HepG2 (cell line): ENCODE results near the gene CUL9. TPM values are rescaled to one million over a fixed set of nuclear protein-coding genes. Genes with fewer than 3 reads are reported as not detected.
A peak's percentile ranks its signal among the peaks of the same experiment; 100 is the strongest.

Source experiments
- ATF1 ChIP-seq: IDR thresholded peaks from 2 replicates; pipeline ENCODE4 v1.6.1; 2016; ENCODE audit warnings: mild to moderate bottlenecking, control low read depth
- IRX3 ChIP-seq: sonication (generic); formaldehyde crosslinking; IDR thresholded peaks from 2 replicates; pipeline ENCODE4 v1.8.1; 2023; ENCODE audit warnings: mild to moderate bottlenecking, low read depth, missing genetic modification reagents, borderline replicate concordance
- MEIS1 ChIP-seq: sonication (generic); formaldehyde crosslinking; IDR thresholded peaks from 2 replicates; pipeline ENCODE4 v1.9.0; 2021; ENCODE audit warnings: mild to moderate bottlenecking, missing genetic modification reagents, moderate library complexity, borderline replicate concordance
- NFAT5 ChIP-seq: sonication (generic); formaldehyde crosslinking; IDR thresholded peaks from 2 replicates; pipeline ENCODE4 v1.4.0; 2020; ENCODE audit warnings: missing genetic modification reagents
- PHB2 ChIP-seq: fragments of 450-650 bp; IDR thresholded peaks from 2 replicates; pipeline ENCODE4 v1.6.1; 2018; ENCODE audit not compliant: partially characterized antibody
- RELA ChIP-seq: sonication (generic); formaldehyde crosslinking; IDR thresholded peaks from 2 replicates; pipeline ENCODE4 v1.4.0; 2020; ENCODE audit warnings: missing genetic modification reagents
- REST ChIP-seq, 2 experiments: IDR thresholded peaks; 2 replicates each; pipeline ENCODE4 v1.6.1; 2011 to 2012; ENCODE audit warnings: low read length in 2 of 2, borderline replicate concordance in 1 of 2, low read depth in 1 of 2, mild to moderate bottlenecking in 1 of 2, moderate library complexity in 1 of 2
- RFXAP ChIP-seq: sonication (generic); formaldehyde crosslinking; IDR thresholded peaks from 2 replicates; pipeline ENCODE4 v1.4.0; 2020; ENCODE audit warnings: missing genetic modification reagents, borderline replicate concordance
- SYNCRIP ChIP-seq: fragments of 200-400 bp; formaldehyde crosslinking; IDR thresholded peaks from 2 replicates; pipeline ENCODE4 v1.6.1; 2018; ENCODE audit warnings: mild to moderate bottlenecking, low read depth, low read length; ENCODE audit not compliant: insufficient read depth
- ZNF232 ChIP-seq: sonication (generic); formaldehyde crosslinking; IDR thresholded peaks from 2 replicates; pipeline ENCODE4 v1.4.0; 2020; ENCODE audit warnings: missing genetic modification reagents, borderline replicate concordance
- ZNF549 ChIP-seq: sonication (generic); formaldehyde crosslinking; IDR thresholded peaks from 2 replicates; pipeline ENCODE4 v1.5.0; 2020; ENCODE audit warnings: missing genetic modification reagents
- ZNF550 ChIP-seq: sonication (generic); formaldehyde crosslinking; IDR thresholded peaks from 2 replicates; pipeline ENCODE4 v1.4.0; 2020; ENCODE audit warnings: mild to moderate bottlenecking, missing genetic modification reagents, borderline replicate concordance
- ZNF564 ChIP-seq: sonication (generic); formaldehyde crosslinking; IDR thresholded peaks from 2 replicates; pipeline ENCODE4 v1.8.1; 2023; ENCODE audit warnings: mild to moderate bottlenecking, missing genetic modification reagents
- ZNF747 ChIP-seq: sonication (generic); formaldehyde crosslinking; IDR thresholded peaks from 2 replicates; pipeline ENCODE4 v1.8.1; 2023; ENCODE audit warnings: missing genetic modification reagents, mild to moderate bottlenecking, borderline replicate concordance
- polyA plus RNA-seq, 8 experiments: library from polyadenylated mRNA; depleted of rRNA in 3 of 8; stranded (reverse) in 7 of 8; unstranded in 1 of 8; fragments of >200 nt; fragmentation: Illumina TruSeq in 4 of 8; extraction: Trizol in 4 of 8; gene quantifications; 2 replicates each; pipeline versions ENCODE4 v1.2.1 to v1.2.3, GENCODE V29; 2011 to 2016; ENCODE audit warnings: low read depth in 4 of 8, missing spikeins in 1 of 8, mixed read lengths in 1 of 8; ENCODE audit not compliant: insufficient read depth in 1 of 8
- total RNA-seq, 5 experiments: library from RNA; depleted of rRNA; stranded (reverse); fragments of >200 nt; fragmentation: Illumina TruSeq; extraction: Trizol; gene quantifications; 2 replicates each; pipeline ENCODE4 v1.2.3, GENCODE V29; 2016; ENCODE audit warnings: low read depth in 1 of 5
- TF ChIP-seq, protein P1 (sequence below): sonication (generic); formaldehyde crosslinking; conservative IDR thresholded peaks from 2 replicates; pipeline ENCODE4 v1.4.0; 2020; ENCODE audit warnings: missing genetic modification reagents

Gene CUL9
- total and polyA plus RNA-seq, 2 of the 13 experiments (the other 11 are each of a cell fraction or from before 2014, with no cell fraction given) = 11.4 to 13.7 TPM

DNA sequence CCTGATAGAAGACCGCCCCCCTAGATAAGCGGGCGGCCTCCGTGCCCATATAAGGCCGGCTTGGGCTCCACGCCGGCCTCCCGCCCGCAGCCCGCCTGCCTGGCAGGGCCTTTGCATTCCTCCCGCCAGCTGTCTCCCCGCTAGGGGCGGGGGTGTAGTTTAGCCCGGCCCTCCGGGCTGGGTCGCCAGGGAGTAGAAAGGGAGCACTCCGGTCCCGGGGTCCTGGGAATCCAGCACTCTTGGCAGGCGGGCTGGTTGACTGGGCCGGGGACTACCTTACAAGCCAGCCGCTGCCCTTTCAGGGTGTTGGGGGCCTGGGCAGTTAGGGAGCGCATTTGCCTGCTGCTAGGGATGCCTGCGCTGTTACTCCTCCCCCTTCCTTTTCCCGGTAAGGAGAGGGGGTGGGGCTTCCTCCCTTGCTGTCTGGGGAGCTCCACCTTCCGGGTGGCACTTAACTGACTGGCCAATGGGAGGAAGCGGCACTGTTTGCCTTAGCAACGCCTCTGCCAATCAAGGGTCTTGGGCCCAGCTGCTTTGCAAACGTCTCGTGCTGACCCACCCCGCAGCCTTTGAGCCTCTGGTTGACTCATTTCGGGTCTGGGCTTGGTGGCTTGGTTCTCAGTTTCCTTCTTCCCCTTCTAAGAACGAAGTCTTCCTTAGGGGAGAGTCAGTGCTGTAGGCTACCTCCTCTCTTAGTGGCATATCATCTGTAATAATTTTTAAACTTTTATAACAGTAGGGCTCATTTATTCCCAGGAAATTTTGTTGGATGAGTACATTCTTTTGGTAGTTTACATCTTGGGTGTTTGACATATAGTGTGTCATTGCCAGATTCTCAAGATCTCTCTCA, 7.5 kb upstream of the CUL9 start (continued):
- TF ChIP-seq REST (IDR thresholded peaks at IDR 0.05; ENCODE audit: borderline replicate concordance in 1 of 2, low read depth in 1 of 2, low read length in 2 of 2) (no peak), IRX3 (CRISPR knock-in tag) (no peak), ZNF550 (CRISPR knock-in tag) (no peak), RELA (CRISPR knock-in tag) (no peak), ZNF747 (CRISPR knock-in tag) (no peak; the same call in 1 of the 2 replicates), SYNCRIP (no peak), RFXAP (CRISPR knock-in tag) (peak; percentile 71; the same call in 1 of the 2 replicates), ATF1 (CRISPR knock-in tag) (peak; percentile 49; the same call in 1 of the 2 replicates), ZNF564 (CRISPR knock-in tag) (no peak), ZNF232 (CRISPR knock-in tag) (peak; percentile 36; the same call in 1 of the 2 replicates), MEIS1 (CRISPR knock-in tag) (peak; percentile 85; the same call in 1 of the 2 replicates), PHB2 (no peak), ZNF549 (CRISPR knock-in tag) (no peak), NFAT5 (CRISPR knock-in tag) (no peak)
- TF ChIP-seq, protein P1, sequence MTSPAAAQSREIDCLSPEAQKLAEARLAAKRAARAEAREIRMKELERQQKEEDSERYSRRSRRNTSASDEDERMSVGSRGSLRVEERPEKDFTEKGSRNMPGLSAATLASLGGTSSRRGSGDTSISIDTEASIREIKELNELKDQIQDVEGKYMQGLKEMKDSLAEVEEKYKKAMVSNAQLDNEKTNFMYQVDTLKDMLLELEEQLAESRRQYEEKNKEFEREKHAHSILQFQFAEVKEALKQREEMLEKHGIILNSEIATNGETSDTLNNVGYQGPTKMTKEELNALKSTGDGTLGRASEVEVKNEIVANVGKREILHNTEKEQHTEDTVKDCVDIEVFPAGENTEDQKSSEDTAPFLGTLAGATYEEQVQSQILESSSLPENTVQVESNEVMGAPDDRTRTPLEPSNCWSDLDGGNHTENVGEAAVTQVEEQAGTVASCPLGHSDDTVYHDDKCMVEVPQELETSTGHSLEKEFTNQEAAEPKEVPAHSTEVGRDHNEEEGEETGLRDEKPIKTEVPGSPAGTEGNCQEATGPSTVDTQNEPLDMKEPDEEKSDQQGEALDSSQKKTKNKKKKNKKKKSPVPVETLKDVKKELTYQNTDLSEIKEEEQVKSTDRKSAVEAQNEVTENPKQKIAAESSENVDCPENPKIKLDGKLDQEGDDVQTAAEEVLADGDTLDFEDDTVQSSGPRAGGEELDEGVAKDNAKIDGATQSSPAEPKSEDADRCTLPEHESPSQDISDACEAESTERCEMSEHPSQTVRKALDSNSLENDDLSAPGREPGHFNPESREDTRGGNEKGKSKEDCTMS (CRISPR knock-in tag) = no peak
